GM19438 (cell line): ENCODE data around the gene BICD2.

Experiments used
- ATAC-seq: cut with Tn5 transposase; IDR thresholded peaks from one replicate; pipeline ENCODE4 v1.9.1; 2021; ENCODE audit warnings: low read depth; ENCODE audit not compliant: unreplicated experiment

BICD2 gene

GRCh38 chr9:92671323-92671722, 93.3 kb downstream of the BICD2 start:
- ATAC-seq, result no peak

- peak; percentile 94 for ATAC-seq
Observed at GRCh38 chr9:92669890-92670708, 94.5 kb downstream of the BICD2 start, which contains the start of gene IPPK. IPPK (minus strand) TSS chr9:92670131; CDS start chr9:92669988, 143 bp downstream.

- peak; percentile 8 for ATAC-seq
Observed at GRCh38 chr9:92669527-92669889, 95.1 kb downstream of the BICD2 start.

GRCh38 chr9:92668746-92669526, 95.7 kb downstream of the BICD2 start:
- no peak for ATAC-seq

- no peak for ATAC-seq
Observed at GRCh38 chr9:92666912-92667532, 97.6 kb downstream of the BICD2 start.

GRCh38 chr9:92666236-92666635, 98.4 kb downstream of the BICD2 start:
- ATAC-seq, result no peak

GRCh38 chr9:92665836-92666235, 98.8 kb downstream of the BICD2 start:
- ATAC-seq, result no peak

- no peak for ATAC-seq
Observed at GRCh38 chr9:92664394-92665152, 100.1 kb downstream of the BICD2 start.

- no peak for ATAC-seq
Observed at GRCh38 chr9:92663951-92664350, 100.7 kb downstream of the BICD2 start.

GRCh38 chr9:92663126-92663525, 101.5 kb downstream of the BICD2 start:
- no peak for ATAC-seq

- ATAC-seq, result no peak
Observed at GRCh38 chr9:92661743-92662142, 102.9 kb downstream of the BICD2 start.
